ENCODE measurements around the gene KIF2C.
"Not testable (repeated sequence)": the region's sequence is repeated elsewhere in the genome, so short reads cannot be mapped to it uniquely, and the experiment has no call there.

The KIF2C gene

DNA sequence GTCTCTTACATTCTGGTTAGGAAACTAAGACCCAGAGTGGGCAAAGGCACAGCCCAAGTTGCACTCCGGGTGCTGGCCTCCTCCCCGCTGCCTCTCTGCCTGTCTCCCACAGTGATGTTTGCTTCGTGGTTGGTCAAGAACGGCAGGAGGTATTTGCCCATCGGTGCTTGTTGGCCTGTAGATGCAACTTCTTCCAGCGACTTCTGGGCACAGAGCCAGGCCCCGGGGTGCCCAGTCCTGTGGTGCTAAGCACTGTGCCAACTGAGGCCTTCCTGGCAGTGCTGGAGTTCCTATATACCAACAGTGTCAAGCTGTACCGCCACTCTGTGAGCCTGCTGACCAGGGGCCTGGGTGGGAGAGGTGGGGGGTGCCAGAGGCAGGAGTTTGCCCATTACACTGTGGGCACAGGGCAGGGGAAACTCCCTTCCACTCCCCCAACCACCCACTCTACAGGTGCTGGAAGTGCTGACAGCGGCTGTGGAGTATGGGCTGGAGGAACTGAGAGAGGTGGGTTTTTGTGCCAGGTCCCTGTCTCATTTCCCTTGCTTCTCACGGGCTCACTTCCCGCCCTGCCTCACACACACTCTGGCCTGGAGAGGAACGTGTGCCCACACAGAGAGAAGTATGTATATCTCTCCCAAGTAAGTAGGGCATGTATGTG is 70.6 kb downstream of the KIF2C start:
- TF ChIP-seq SUZ12 (IDR thresholded peaks at IDR 0.05; ENCODE audit: extremely low read depth, insufficient read depth, insufficient read length) (no peak), YY1 (IDR thresholded peaks at IDR 0.05; ENCODE audit: insufficient read depth, insufficient read length) (no peak), ZNF274 (IDR thresholded peaks at IDR 0.05; ENCODE audit: low read depth, low read length) (no peak)
- peak overlapping the region; percentile 59 for H3K9ac ChIP-seq (ENCODE audit: insufficient read length, low read depth)
- no peaks in the 10 kb centered on the region for H3K9me3 ChIP-seq (ENCODE audit: insufficient read depth, low read length)
- no peak for DNase-seq (ENCODE audit: low read depth, low spot score)
- H3K27me3 ChIP-seq (ENCODE audit: insufficient read depth, insufficient read length) = no peaks in the 10 kb centered on the region
- H3K4me3 ChIP-seq (ENCODE audit: insufficient read length, low read depth) = no peak overlapping the region
- peaks cover 45% of the 10 kb centered on the region for H3K4me1 ChIP-seq (ENCODE audit: insufficient read depth, insufficient read length)
- H3K36me3 ChIP-seq (ENCODE audit: insufficient read depth, insufficient read length, low read length) = peaks cover 44% of the 10 kb centered on the region

DNA sequence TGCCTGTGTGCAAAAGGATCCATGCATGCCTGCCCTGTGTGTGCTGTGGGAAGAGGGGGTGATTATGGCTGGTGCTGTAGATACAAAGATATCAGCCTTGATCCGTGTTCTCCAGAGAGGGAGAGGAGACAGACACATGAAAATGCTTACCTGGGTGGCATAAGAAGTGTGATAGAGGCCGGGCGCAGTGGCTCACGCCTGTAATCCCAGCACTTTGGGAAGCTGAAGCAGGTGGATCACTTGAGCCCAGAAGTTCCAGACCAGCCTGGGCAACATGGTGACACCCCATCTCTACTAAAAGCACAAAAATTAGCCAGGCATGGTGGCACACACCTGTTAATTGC is 71.1 kb downstream of the KIF2C start:
- DNase-seq (ENCODE audit: low read depth, low spot score); H3K9me3 ChIP-seq (ENCODE audit: insufficient read depth, low read length); H3K4me3 ChIP-seq (ENCODE audit: insufficient read length, low read depth); H3K9ac ChIP-seq (ENCODE audit: insufficient read length, low read depth); H3K27me3 ChIP-seq (ENCODE audit: insufficient read depth, insufficient read length): not testable (repeated sequence)
- Histone ChIP-seq H3K4me1 (ENCODE audit: insufficient read depth, insufficient read length) (peaks cover 45% of the 10 kb centered on the region), H3K36me3 (ENCODE audit: insufficient read depth, insufficient read length, low read length) (peaks cover 44% of the 10 kb centered on the region)

DNA sequence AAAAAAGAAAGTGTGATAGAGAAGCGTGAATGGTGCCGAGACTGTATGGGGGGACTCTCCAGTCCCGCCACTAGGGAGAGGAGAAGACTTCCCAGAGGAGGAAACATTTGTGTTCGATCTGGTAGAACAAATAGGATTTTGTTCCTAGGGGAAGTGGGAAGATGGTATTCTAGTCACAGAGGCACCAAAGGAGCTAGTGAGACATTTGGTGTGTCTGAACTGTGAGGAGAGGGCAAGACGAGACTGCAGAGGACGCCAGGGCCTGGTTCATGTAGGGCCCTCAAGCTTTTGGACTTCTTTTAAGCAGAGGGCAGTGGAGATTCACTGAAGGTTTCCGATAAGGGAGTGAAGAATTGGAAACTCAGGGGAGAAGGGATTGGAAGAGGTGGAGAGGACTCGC is 71.6 kb downstream of the KIF2C start:
- no peak for DNase-seq (ENCODE audit: low read depth, low spot score)
- H3K9ac ChIP-seq (ENCODE audit: insufficient read length, low read depth) = peak overlapping the region; percentile 5
- peaks cover 42% of the 10 kb centered on the region for H3K36me3 ChIP-seq (ENCODE audit: insufficient read depth, insufficient read length, low read length)
- H3K9me3 ChIP-seq (ENCODE audit: insufficient read depth, low read length) = no peaks in the 10 kb centered on the region
- peaks cover 41% of the 10 kb centered on the region for H3K4me1 ChIP-seq (ENCODE audit: insufficient read depth, insufficient read length)
- H3K4me3 ChIP-seq (ENCODE audit: insufficient read length, low read depth) = no peak overlapping the region
- TF ChIP-seq YY1 (IDR thresholded peaks at IDR 0.05; ENCODE audit: insufficient read depth, insufficient read length) = no peak
- no peak for TF ChIP-seq ZNF274 (IDR thresholded peaks at IDR 0.05; ENCODE audit: low read depth, low read length)
- no peak for TF ChIP-seq SUZ12 (IDR thresholded peaks at IDR 0.05; ENCODE audit: extremely low read depth, insufficient read depth, insufficient read length)
- H3K27me3 ChIP-seq (ENCODE audit: insufficient read depth, insufficient read length) = no peaks in the 10 kb centered on the region

DNA sequence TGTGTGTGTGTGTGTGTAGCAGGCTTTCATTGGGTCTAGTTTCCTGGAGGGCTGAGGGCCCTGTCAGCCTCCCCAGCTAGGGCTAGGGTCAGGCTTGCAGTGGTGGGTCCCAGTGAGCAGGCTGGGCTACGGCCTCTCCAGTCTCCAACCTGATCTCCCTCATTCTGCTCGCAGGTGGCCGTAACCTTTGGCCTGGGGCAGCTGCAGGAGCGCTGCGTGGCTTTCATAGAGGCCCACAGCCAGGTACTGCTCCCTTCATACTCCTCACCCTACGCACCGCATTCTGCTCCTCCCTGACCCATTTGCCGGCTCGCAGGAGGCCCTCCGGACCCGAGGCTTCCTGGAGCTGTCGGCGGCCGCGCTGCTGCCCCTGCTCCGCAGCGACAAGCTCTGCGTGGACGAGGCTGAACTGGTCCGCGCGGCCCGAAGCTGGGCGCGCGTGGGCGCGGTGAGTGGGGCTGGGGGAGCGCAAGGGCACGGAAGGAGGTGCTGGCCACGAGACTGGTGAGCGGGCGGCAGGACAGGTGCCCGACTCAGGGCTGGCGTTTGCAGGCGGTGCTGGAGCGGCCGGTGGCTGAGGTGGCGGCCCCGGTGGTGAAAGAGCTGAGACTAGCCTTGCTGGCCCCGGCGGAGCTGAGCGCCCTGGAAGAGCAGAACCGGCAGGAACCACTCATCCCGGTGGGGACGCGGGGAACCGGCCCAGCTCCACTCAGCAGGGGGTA is 73.3 kb downstream of the KIF2C start:
- peak overlapping the region; percentile 39 for H3K9ac ChIP-seq (ENCODE audit: insufficient read length, low read depth)
- H3K36me3 ChIP-seq (ENCODE audit: insufficient read depth, insufficient read length, low read length) = peaks cover 35% of the 10 kb centered on the region
- peaks cover 27% of the 10 kb centered on the region for H3K4me1 ChIP-seq (ENCODE audit: insufficient read depth, insufficient read length)
- no peak overlapping the region for H3K4me3 ChIP-seq (ENCODE audit: insufficient read length, low read depth)
- TF ChIP-seq SUZ12 (IDR thresholded peaks at IDR 0.05; ENCODE audit: extremely low read depth, insufficient read depth, insufficient read length) (no peak), ZNF274 (IDR thresholded peaks at IDR 0.05; ENCODE audit: low read depth, low read length) (no peak), YY1 (IDR thresholded peaks at IDR 0.05; ENCODE audit: insufficient read depth, insufficient read length) (no peak)
- DNase-seq (ENCODE audit: low read depth, low spot score) = no peak
- no peaks in the 10 kb centered on the region for H3K27me3 ChIP-seq (ENCODE audit: insufficient read depth, insufficient read length)
- no peaks in the 10 kb centered on the region for H3K9me3 ChIP-seq (ENCODE audit: insufficient read depth, low read length)

GRCh38 chr1:44815926-44816325 is 76.3 kb downstream of the KIF2C start:
- H3K4me3 ChIP-seq (ENCODE audit: insufficient read length, low read depth); H3K27me3 ChIP-seq (ENCODE audit: insufficient read depth, insufficient read length); H3K9me3 ChIP-seq (ENCODE audit: insufficient read depth, low read length); DNase-seq (ENCODE audit: low read depth, low spot score); H3K9ac ChIP-seq (ENCODE audit: insufficient read length, low read depth): not testable (repeated sequence)
- H3K4me1 ChIP-seq (ENCODE audit: insufficient read depth, insufficient read length) = peaks cover 14% of the 10 kb centered on the region
- peaks cover 29% of the 10 kb centered on the region for H3K36me3 ChIP-seq (ENCODE audit: insufficient read depth, insufficient read length, low read length)

DNA sequence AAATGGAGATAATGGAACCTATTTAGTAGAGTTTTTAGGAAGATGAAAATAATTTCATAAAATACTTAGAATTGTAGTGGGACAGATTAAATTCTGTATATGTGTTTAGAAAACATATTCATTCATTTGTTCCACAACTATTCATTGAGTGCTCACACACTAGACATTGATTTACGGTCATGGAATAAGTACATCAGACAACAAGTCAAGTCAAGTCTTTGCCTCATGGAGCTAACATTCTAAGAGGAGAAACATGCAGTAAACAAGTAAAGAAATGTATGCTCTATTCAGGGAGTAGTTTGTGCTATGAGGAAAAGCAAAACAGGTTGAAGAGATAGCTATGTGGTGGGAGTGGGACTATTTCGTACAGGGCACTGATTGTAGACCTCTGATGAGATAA is 77.7 kb downstream of the KIF2C start:
- Histone ChIP-seq H3K4me3 (ENCODE audit: insufficient read length, low read depth) (no peak overlapping the region), H3K9ac (ENCODE audit: insufficient read length, low read depth) (no peak overlapping the region), H3K27me3 (ENCODE audit: insufficient read depth, insufficient read length) (no peaks in the 10 kb centered on the region), H3K9me3 (ENCODE audit: insufficient read depth, low read length) (no peaks in the 10 kb centered on the region), H3K4me1 (ENCODE audit: insufficient read depth, insufficient read length) (peaks cover 9% of the 10 kb centered on the region), H3K36me3 (ENCODE audit: insufficient read depth, insufficient read length, low read length) (peaks cover 29% of the 10 kb centered on the region)
- DNase-seq (ENCODE audit: low read depth, low spot score) = no peak
- TF ChIP-seq ZNF274 (IDR thresholded peaks at IDR 0.05; ENCODE audit: low read depth, low read length) (no peak), YY1 (IDR thresholded peaks at IDR 0.05; ENCODE audit: insufficient read depth, insufficient read length) (no peak), SUZ12 (IDR thresholded peaks at IDR 0.05; ENCODE audit: extremely low read depth, insufficient read depth, insufficient read length) (no peak)

Measured in NT2/D1 (cell line).